GM12874 (cell line): ENCODE results near the gene CCL16.

Source experiments
- CTCF ChIP-seq: IDR thresholded peaks from 2 replicates; pipeline ENCODE4 v1.5.1; 2011; ENCODE audit warnings: low read depth, mild to moderate bottlenecking, control low read depth, low read length, moderate library complexity; ENCODE audit not compliant: insufficient read depth

The CCL16 gene

GRCh38 chr17:35972066-35972465 is 9.2 kb downstream of the CCL16 start:
- no peak for TF ChIP-seq CTCF

- TF ChIP-seq CTCF = peak; percentile 69
These were observed 11.5 kb downstream of the CCL16 start for GRCh38 chr17:35969558-35970380.

- TF ChIP-seq CTCF = no peak
These were observed 12.7 kb downstream of the CCL16 start for GRCh38 chr17:35968520-35969054.

- no peak for TF ChIP-seq CTCF
These were observed 16.0 kb downstream of the CCL16 start for GRCh38 chr17:35965272-35965671.

- no peak for TF ChIP-seq CTCF
These were observed 17.6 kb downstream of the CCL16 start for GRCh38 chr17:35963663-35964062.

- TF ChIP-seq CTCF = no peak
These were observed 27.6 kb downstream of the CCL16 start for GRCh38 chr17:35953720-35954119.

GRCh38 chr17:35949401-35949800 is 31.9 kb downstream of the CCL16 start:
- TF ChIP-seq CTCF = no peak
